GM18951 (cell line): ENCODE results near the gene SLC36A1.

Source experiments
- POLR2A ChIP-seq: IDR thresholded peaks from 4 replicates; pipeline ENCODE4 v1.6.1; 2011; ENCODE audit warnings: mild to moderate bottlenecking; ENCODE audit not compliant: insufficient read length, insufficient read depth; ENCODE audit errors: extremely low read depth
- in situ Hi-C: fragments of 300-500 bp; cut with MboI; formaldehyde crosslinking; loops from one replicate; pipeline ENCODE4 v1.12.0; 2022; ENCODE audit warnings: low sequenced_read_pairs, mixed read lengths, inconsistent platforms; ENCODE audit not compliant: unreplicated experiment

Gene SLC36A1

DNA sequence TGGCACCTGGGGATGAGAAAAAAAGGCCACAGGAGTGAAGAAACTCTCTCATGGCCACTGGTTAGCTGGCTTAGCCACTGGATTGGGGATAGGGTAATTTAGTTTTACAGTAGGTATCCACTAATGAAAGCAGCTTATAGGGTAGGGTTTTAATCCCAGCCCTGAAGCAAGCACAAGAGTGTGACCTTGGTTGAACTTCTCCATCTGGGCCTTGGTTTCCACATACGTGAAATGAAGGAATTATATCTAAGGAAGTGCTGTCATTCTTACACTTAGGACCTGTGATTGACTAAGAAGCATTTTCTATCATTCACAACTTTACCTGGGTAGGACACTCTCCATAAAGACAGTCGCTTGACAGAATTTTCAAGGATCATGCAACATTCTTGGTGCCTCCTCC, 94.2 kb downstream of the SLC36A1 start:
- TF ChIP-seq POLR2A, result no peak
- in situ Hi-C loops, result no loop called here
